KBM-7 (cell line): Measurements from ENCODE around the gene TMEM181.

Experiments used
- DNase-seq: peaks from one replicate; pipeline ENCODE4 v3.0.0-alpha.2; 2015
- in situ Hi-C: fragments of 300-500 bp; cut with MboI; formaldehyde crosslinking; loops from 2 replicates; pipeline ENCODE4 v1.14.3; 2020; ENCODE audit warnings: low sequenced_read_pairs, low pct_unique_long_range_greater_than_20kb, mixed read lengths

TMEM181 gene

DNA sequence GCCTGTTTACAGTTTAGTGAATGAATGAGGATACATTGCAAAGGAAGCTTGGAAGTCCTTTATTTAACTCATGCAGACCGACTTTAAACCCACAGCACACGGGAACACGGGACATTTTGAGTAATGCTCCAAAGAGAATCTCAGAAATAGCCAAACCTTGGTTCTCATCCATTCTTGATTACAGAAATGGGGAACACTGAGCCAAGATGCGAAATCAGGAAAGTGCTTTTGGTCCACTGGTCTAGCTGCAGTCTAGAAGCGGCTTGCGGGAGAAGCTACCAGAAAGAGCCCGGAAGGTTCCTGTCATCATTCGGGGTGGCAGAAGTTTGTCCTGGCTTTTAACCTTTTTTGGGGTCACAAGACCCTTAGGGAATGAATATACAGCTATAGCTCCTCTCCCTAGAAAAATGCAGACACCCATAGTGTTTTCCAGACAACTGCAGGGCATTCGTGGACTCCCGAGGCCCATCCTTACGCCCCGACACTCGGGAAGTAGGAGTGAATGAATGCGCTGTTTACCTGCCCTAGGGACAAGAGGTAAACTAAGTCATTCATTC lies 475 bp upstream of the TMEM181 start:
- in situ Hi-C loops, result no loop called here
- DNase-seq, result no peak

DNA sequence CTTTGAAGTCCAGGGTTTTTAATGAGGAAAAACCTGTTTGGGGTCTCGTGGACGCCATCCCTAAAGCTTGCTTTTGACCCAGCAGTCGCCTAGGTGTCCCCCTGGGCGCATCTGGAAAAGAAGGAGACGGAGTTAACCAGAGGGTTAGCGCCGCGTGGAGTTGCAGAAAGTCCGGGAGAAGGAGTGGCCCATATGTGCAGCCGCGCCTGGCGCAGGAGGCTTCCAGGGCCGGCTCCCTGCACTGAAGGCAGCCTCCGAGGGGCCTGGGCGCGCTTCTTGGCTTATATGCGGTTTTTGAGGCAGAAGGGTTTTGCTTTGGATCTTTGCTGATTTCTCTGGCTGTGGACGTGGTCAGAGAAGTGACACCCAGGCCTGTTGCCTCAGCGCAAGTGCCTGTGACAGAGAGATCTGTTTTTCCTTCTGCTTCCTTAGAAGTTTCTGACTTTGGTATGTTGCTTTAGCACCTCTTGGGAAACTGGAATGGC lies 987 bp downstream of the TMEM181 start:
- in situ Hi-C loops, result no loop called here
- DNase-seq, result no peak

DNA sequence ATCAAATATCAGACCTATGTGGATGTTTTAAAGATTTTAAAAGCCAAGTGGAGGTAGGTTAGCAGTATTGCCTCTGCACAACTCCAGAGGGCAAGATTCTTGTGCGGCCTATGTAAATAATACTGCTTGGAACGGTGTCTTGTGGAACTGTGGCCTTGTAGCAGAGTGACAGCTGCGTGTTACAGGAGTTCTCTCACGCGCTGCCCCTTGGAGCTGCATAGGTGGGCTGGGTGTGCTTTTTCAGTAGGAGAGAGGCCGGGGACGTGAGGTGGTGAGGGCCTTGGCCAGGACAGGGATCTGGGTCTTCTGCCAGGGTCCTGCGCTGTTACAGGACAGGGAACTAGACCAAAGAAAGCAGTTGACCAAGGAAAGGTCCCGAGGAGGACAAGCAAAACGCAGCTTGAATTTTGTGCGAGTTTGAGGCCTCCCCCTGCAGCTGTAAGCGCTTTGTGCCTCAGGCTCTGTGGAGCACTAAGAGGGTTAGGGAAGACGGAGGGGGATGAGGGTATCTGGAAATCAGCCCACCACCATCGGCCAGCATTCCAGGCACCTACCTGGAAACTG lies 1.5 kb downstream of the TMEM181 start:
- in situ Hi-C loops, result no loop called here
- DNase-seq, result no peak

DNA sequence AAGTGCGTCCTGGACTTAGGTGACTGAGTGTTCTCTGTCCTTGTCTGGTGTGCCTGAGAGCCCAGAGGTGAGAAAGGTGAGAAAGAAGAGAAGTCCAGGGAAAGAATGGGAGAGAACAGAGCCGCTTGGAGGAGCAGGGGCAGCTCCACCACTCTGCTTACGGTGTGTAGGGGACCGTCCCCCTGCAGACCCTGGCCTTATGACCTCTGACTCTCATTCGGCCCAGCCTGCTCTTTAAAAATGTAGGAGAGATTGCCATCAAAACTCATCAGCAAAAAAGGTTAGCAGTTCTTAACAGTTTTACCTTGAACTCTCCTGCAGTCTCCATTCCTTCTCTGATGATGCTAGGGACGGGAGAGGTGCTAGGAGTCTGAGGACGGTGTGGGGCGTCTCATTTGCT lies 2.0 kb downstream of the TMEM181 start:
- DNase-seq, result no peak
- in situ Hi-C loops, result no loop called here

DNA sequence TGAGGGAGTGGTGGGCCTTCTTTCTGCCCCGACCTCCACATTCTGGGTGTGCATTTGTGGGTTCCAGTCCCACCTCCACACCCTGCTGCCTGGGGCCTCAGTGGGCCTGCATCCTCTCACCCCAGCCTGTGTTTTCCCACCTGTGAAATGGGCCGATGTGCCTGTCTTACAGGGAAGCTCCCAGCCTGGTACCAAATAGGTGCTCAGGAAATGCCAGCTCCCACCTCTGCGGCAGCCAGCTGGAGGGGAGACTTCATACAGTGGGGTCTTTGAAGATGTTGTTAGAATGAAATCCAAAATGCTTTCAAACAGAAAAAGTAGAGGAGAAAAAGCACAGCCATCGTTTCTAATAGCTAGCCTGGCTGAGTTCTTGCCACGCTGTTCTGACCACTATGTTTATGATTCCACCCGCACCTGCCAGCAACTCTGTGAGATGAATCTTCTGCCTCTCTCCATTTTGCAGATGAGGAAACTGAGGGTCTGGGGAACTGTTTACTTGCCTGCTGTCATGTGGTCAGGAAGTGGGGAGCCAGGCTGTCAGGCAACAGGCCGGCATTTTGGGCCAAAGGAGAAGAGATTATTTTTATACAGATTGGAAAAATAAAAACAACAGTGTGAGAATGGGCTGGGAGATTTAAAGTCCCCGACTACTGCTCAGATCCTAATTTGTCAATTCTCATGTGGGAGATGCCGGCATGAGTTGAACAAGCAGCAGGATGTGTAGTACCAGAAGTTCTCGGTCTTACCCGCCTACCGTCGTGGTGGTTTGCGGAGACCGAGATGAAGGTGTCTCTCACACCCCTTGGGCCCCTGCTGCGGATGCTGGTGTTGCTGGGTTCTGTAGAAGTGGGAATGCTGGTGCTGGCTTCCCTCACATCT lies 4.6 kb downstream of the TMEM181 start:
- in situ Hi-C loops, result no loop called here
- DNase-seq, result no peak

DNA sequence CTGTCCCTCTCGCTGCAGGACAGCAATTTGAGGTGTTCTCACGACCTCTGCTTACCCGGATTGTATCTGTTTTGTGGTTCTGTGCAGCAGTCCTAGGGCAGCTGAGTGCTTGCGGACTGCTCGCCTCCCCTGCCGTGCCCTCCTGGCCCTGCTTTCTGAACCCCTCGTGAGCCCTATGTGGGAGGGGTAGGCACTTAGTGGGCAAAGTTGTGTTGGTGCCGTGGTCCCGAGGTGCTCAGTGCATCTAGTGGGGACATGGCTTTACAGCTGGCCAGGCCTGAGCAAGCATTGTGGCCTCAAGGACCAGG lies 5.2 kb downstream of the TMEM181 start:
- in situ Hi-C loops, result no loop called here
- no peak for DNase-seq

DNA sequence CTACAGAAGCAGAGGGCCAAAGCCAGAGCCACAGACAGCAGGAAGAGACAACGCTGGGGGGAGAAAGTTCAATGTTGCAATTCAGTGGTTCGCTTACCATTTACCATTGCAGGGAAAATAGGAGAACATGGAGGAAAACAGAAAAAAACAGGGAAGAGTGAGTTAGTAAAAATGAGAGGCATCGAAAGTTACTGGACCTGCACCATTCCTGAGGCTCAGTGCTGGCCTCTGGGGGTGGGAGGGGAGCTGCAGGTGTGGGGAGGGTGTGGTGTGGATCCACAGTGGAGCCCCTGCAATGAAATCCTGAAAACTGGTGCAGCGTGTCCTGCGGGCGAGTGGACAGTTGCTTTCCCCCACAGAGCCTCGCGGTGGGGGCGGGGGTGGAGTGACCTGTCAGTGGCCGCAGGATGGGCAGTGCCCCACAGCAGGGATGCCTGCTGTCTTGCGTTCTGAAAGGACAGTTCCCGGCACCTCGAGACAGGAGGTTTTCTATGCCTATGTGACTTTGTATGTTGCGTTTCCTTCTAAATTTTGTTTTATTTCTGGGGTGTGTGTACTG lies 5.7 kb downstream of the TMEM181 start:
- in situ Hi-C loops, result no loop called here
- no peak for DNase-seq

DNA sequence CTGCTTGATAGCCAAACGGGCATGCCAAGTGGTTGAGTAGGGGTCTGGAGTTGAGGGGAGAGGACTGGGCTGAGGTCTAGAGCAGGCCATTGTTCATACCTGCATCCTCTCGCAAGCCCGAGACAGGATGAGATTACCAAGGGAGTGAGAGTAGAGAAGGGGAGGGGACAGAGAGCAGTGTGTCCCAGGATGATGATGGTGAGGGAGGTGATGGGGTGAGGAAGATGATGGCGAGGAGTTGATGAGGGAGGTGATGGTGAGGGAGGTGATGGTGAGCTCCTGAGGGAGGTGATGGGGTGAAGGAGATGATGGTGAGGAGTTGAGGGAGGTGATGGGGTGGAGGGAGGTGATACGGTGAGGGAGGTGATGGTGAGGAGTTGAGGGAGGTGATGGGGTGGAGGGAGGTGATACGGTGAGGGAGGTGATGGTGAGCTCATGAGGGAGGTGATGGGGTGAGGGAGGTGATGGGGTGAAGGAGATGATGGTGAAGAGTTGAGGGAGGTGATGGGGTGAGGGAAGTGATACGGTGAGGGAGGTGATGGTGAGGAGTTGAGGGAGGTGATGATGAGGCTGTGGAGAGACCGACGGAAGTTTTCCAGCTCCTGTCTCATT lies 6.4 kb downstream of the TMEM181 start:
- DNase-seq, result no peak
- in situ Hi-C loops, result no loop called here

DNA sequence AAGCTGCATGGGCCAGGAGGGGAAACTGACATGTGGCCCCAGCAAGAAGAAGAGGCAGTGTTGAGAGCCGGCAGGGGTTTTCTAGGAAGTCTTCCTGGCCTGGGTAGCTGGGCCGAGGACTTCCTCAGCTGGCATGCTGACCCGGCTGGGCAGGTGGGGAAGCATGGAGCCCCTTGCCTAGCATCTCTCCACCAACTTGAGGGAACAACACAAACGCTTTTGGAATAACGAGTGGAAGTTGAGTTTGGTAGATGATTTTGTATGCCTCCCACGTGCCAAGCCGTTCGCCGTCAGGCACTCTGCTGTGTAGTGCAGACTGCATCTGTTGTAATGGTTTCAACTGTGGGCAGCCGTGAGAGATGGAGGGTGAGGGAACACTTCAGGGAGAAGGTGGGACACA lies 7.3 kb downstream of the TMEM181 start:
- in situ Hi-C loops, result no loop called here
- no peak for DNase-seq

DNA sequence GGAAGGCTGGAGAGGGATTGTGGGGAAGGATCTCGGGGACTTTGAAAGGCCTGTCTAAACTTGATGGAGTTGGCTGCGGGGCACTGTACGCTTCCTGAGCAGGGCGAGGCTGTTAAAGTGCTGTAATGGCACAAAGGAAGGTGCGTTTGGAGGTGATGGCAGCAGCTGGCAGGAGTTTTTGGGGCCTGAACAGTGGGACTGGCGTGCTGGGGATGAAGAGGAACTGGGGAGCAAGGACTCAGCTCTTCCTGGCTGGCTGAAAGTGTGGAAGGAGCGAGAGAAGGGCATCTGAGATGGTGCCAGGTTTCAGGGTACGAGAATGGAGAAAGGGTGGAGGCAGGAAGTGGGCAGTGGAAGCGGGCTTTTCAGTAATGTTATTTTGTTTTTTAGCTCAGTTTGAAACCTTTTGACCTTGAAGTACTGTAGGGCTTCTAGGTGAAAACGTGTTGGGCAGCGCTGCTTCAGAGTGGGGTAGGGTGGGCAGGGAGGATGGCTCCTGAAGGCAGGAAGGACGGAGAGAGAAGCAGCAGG lies 8.0 kb downstream of the TMEM181 start:
- in situ Hi-C loops, result no loop called here

DNA sequence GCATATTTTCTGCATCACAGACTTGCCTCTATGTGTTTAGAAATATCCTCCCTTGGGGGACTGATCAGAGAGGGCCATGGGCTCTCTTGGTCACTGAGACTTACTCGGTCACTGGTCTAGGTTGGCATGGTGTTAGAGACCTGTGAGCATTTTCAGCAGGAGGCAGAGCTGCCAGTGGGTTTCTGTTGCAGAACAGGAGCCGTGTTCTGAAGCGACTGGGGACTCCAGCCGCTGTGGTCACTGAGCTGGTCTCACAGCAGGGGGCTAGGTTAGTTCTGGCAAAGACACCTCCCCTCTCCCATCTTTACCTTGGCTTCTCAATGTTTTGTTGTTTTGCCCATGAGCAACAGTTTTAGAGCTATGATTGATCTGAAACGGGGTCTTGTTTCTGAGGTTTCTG lies 8.7 kb downstream of the TMEM181 start:
- DNase-seq, result no peak
- in situ Hi-C loops, result no loop called here

More for the DNA sequence above, 8.0 kb downstream of the TMEM181 start:
- no peak for DNase-seq

DNA sequence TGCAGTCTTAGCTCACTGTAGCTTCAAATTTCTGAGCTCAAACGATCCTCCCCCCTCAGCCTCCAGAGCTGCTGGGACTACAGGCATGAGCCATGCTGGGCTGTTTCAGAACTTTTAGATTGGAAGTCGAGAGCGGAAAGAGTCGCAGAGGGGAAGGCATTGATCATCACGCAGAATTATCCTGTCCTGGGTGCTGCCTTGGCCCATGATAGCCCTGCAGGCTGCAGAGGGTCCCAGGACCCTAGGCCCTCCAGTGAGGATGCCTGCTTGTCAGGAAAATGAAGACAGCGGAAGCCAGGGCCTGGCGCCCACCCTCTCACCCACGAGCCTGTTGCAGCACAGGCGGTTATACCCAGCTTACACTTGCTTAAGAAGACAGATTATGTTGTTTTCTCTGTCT lies 9.1 kb downstream of the TMEM181 start:
- DNase-seq, result no peak
- in situ Hi-C loops, result no loop called here

DNA sequence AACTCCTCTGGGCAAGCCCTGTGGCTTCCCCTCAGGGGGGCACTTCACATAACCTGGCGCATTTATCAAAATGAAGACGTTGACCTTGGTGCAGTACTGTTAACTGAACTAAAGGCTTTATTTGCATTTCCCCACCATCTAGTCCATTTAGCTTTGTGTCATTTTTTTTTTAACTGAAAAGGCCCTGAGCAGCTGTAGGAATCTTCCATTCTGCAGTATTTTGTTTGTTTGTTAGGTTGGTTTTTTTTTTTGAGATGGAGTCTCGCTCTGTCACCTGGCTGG lies 10.7 kb downstream of the TMEM181 start:
- no peak for DNase-seq
- in situ Hi-C loops, result no loop called here

DNA sequence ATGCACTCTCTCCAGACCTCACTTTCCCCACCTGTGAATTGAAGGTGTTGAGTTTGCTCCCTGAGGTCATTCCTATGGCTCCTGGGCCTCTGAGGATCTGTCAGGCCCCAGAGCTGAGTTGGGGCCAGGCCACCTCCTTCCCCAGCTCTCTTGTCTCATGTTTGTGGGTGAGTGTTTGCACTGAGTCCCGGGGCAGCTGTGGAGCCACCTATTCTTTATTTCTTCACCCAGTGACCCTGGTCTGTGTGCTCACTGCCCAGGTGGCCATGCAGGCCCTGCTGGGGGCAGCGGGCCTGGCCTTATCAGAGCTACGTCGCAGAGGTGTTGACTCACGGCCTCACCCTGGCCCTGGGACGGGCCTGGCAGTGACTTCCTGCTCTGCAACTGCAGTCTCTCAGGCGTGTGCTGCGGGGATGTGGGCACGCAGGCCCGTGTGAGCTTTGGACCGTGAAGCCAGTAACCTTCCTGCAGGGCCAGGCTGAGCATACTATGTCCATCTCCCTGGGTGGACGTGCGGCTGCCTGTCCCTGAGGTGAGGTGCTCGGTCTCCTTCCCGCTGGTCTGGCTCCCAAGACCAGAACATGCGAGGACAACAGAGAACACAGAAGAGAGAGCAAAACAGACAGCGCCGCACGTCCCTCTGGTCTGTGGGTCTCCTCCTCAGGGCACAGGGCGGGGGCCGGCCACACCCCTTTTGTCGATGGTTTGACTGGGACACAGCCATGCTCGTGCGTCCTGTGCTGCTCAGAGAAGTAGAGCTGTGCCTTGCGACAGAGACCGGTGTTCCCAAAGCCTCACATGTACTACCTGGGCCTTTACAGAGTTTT lies 12.1 kb downstream of the TMEM181 start:
- no peak for DNase-seq
- in situ Hi-C loops, result no loop called here

DNA sequence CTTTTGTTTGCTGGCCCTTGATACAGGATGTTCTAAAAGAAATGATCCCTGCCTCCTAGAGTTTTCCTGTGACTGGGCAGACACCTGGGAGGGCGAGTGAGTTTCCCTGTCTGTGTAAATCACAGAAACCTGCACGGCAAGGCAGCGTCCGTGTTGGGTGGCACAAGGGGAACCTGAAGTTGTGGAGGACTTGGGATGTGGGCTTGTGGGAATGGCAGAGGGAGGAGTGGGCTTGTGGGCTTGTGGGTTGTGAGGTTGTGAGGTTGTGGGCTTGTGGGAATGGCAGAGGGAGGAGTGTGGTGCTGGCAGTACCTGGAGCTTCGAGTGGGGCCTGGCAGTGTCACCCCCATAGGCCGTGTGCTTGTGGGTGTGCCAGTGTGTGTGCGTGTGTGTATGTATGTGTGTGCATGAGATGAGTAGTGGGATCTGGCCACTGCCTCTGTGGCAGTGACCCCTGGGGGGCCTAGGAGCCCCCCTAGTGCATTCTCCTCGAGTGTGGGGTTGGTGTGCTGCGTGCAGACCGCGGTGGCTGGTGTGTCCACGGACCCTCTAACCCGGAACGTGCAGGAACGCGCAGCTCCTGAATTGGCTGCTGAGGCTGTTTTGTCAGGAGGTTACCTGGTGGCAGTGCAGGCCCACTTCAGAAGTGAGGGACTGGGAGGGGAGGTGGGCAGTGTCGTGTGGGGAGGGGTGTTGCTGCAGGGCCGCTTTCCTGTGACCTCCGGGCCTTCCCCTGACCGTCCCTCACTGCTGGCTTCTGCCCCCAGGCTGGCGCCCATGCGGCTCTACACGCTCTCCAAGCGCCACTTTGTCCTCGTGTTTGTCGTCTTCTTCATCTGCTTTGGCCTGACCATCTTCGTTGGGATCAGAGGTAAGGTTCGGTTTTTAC lies 13.0 kb downstream of the TMEM181 start:
- in situ Hi-C loops, result no loop called here
- DNase-seq, result no peak

DNA sequence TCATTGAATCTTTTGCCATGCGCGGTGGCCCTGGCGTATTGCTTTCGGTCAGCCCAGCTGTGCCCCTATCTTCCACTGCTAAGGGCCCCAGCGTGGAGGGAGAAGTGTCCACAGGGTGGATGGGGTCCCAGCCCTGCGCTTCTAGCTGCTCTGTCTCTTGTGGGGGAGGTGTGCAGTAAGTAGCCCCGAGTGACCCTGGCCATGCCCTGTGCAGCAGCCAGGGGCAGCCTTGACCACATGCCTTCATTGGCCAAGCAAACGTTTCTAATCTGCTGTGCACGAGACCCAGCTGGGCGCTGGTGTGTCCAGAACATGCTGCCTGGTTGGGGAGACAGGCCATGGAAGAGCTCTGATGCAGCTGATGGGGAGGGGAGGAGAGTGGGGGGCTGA lies 13.6 kb downstream of the TMEM181 start:
- DNase-seq, result no peak
- in situ Hi-C loops, result no loop called here

DNA sequence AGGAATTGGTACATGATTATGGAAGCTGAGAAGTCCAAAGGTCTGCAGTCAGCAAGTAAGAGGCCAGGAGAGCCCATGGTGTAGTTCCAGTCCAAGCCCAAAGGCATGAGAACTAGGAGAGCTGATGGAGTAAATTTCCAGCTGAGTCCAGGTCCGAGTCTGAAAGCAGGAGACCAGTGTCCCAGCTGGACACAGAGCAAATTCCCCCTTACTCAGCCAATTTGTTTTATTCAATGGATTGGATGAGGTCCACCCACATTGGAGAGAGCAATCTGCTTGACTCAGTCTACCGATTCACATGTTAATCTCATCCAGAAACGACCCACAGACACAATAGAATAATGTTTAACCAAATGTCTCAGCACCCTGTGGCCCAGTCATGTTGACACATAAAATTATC lies 14.9 kb downstream of the TMEM181 start:
- in situ Hi-C loops, result no loop called here
- no peak for DNase-seq

DNA sequence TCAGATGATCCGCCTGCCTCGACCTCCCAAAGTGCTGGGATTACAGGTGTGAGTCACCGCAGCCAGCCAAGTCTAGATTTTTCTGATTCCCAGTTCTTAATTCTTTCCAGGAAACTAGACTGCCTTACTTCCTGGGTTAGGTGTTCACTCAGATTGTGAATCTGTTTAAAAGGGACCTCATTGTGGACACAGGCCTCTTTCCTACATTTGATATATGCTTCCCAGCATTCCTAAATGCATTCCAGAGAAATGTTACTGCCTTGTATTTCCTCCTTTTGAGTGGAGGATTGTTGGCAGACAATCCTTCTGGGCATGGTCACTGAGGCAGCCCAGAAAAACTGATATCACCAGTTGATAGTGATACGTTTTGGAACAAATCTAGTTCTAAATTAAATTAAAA lies 15.7 kb downstream of the TMEM181 start:
- in situ Hi-C loops, result no loop called here
- no peak for DNase-seq
